NT2/D1 (cell line): ENCODE measurements around the gene BMP6.

Experiments used
- SUZ12 ChIP-seq: IDR thresholded peaks from 2 replicates; pipeline ENCODE4 v1.6.1; 2011; ENCODE audit not compliant: insufficient read length, insufficient read depth; ENCODE audit errors: extremely low read depth
- YY1 ChIP-seq: IDR thresholded peaks from 2 replicates; pipeline ENCODE4 v1.6.1; 2011; ENCODE audit not compliant: insufficient read length, insufficient read depth
- ZNF274 ChIP-seq: IDR thresholded peaks from 2 replicates; pipeline ENCODE4 v1.6.1; 2011; ENCODE audit warnings: mild to moderate bottlenecking, low read depth, low read length

DNA sequence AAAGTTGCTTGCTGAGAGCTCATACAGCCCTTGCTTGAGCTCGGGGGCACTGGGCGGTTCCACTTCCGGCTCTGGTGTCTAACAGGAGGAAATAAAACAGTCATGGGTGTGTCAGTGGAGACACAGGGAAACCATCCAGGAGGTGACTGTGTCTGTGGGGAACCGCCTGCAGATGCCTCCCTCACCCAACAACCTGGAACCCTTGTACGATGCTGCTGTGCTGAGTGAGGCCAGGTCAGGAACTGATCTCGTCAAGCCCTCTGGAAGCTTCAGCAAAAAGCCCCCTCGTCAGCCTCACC is 169.2 kb downstream of the BMP6 start:
- no peak for TF ChIP-seq SUZ12
- TF ChIP-seq YY1, result no peak
- TF ChIP-seq ZNF274, result no peak
